Suppressor macrophage (primary cell): Measurements from ENCODE around the gene PDZD11.
"Not testable (repeated sequence)": the region's sequence is repeated elsewhere in the genome, so short reads cannot be mapped to it uniquely, and the experiment has no call there.

Experiments used
- DNase-seq, 4 experiments: peaks; one replicate each; pipeline ENCODE4 v3.0.0-alpha.2; 2020 to 2022
- total RNA-seq, 17 experiments: gene quantifications; one replicate each; lab custom pipeline; 2026; ENCODE audit warnings: mixed read lengths in 6 of 17, inconsistent platforms in 3 of 17; lab: John Stamatoyannopoulos, UW

Gene PDZD11, protein sequence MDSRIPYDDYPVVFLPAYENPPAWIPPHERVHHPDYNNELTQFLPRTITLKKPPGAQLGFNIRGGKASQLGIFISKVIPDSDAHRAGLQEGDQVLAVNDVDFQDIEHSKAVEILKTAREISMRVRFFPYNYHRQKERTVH
- total RNA-seq = 12.8 to 22.8 (median 18.2) reads per million in 17 experiments

DNA sequence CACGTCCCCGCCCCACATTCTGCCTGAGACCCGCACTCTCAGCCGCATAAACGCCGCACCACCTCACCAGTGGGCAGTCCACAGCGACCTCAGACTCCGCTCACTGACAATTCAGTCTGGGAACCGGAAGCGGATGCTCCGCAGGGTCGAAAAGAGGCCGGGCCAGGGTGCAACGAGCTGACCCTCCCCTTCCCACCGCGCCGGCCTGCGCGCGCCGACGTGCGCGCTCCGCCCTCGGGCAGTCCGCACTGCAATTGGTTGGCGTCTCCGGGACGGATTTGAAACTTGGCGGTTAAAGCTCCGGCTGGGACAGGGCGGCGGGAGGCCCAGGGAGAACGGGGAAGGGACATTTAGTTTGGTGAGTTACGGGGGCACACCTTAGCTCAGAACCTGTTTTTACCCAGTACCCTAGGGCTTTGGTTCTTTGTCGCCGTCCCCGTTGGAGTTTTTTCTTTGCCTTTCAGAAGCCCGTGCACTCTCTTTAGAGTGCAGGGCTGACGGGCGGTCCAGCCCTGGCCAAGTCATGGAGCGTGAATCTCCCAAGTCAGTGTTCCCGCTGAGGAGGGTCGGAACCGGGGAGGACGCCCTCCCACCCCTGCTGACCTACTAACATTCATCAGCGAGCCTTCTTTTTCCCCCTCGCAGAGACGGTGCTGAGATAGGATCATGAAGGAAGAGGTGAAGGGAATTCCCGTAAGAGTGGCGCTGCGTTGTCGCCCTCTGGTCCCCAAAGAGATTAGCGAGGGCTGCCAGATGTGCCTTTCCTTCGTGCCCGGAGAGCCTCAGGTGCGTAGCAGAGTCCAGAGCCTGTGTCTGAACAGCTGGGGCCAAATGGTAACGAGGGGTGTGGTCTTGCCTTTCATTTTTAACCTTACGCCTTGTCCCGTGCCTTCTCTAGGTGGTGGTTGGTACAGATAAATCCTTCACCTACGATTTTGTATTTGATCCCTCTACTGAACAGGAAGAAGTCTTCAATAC is at the start of gene PDZD11, which contains the start of gene KIF4A:
Gene PDZD11, minus strand, starts transcription at position 135 of the 978 bp plus-strand sequence. CDS start 586 bp downstream, outside the sequence.
Gene KIF4A, plus strand, starts transcription at position 312 of the 978 bp plus-strand sequence. Its CDS starts 355 bp downstream, at position 667.
- peak; percentile 86 to 93 (median 90) for DNase-seq

DNA sequence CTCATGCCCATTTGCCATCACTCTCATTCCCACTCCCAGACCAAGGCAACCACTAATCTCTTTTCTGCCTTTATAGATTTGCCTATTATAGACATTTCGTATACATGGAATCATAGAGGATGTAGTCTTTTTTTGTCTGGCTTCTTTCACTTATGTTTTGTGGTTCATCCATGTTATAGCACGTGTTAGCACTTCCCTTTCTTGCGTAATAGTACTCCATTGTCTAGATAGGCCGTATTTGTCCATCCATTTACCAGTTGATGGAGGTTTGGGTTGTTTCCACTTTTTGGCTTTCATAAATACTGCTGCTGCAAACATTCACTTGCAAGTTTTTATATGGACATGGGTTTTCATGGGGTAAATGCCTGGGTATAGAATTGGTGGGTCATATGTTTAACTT is 48.6 kb upstream of the PDZD11 start:
- DNase-seq = peak in 3 of 4 experiments; percentile 12 to 65 (median 59)

DNA sequence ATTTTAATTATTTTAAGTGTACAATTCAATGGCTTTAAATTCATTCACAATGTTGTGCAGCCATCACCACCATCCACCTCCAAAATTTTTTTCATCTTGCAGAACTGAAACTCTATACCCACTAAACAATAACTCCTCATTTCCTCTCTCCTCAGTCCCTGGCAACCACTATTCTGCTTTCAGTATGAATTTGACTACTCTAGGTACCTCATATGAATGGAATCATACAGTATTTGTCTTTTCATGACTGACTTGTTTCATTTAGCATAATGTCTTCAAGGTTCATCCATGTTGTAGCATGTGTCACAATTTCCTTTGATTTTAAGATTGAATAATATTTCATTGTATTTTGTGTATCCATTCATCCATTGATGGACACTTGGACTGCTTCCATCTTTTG is 47.0 kb upstream of the PDZD11 start:
- DNase-seq = peak in 1 of 4 experiments; percentile 12

DNA sequence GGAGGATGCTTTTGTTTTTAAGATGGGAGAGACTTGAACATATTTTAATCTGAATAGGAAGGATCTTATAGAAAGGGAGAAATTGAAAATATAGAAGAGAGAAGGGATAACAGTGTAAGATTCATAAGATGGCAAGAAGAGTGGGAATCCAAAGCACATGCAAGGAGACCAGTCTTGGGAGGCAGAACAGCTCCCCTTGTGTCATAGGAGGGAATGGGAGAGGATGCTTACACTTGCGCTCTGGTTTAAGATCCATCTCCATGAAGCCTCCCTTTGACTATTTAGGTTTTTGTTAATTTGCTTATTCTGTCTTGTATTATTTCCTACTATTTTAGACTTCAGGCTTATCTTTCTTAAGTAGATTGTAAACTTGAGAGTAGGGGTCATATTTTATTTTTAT is 42.9 kb upstream of the PDZD11 start:
- DNase-seq = no peak

DNA sequence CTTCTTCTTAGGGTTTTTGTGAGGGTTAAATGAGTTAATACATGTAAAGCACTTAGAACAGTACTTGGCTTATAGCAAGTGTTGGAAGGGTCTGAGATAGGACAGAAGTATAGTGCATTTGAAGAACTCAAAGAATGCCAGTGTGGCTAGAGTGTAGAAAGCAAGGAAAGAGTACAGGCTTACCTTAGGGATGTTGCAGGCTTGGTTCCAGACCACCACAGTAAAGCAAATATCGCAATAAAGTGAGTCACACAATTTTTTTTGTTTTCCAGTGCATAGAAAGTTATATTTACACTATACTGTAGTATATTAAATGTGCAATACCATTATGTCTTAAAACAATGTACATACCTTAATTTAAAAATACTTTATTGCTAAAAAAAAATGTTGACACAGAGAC is 41.4 kb upstream of the PDZD11 start:
- no peak for DNase-seq

DNA sequence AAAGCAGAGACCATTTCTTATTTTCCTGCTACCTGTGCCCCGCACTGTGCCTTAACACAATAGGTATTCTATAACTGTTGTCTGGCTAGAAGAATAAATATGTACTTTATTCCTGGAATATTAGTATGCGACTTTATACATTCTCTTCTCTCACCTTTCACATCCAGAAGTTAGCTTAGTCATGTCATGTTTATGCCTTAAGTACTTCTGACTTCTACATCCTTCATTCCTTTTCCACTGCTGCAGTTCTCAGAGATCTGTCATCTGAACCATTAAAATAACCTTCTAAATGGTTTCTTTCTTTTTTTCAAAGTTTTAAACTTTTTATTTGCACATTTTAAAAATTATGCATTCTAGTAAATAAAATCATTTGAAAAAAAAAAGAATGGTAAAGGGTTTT is 34.6 kb upstream of the PDZD11 start:
- DNase-seq = no peak

DNA sequence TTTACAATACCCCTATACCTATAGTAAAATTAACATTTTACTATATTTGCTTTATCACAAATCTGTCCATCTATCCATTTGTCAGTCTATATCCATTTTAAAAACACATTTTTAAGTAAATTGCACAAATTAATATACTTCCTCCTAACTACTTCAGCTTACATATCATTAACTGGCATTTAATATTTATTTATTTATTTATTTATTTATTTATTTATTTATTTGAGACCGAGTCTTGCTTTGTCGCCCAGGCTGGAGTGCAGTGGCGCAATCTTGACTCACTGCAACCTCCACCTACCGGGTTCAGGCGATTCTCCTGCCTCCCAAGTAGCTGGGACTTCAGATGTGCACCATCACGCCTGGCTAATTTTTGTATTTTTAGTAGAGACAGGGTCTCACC is 33.9 kb upstream of the PDZD11 start:
- not testable (repeated sequence) for DNase-seq

DNA sequence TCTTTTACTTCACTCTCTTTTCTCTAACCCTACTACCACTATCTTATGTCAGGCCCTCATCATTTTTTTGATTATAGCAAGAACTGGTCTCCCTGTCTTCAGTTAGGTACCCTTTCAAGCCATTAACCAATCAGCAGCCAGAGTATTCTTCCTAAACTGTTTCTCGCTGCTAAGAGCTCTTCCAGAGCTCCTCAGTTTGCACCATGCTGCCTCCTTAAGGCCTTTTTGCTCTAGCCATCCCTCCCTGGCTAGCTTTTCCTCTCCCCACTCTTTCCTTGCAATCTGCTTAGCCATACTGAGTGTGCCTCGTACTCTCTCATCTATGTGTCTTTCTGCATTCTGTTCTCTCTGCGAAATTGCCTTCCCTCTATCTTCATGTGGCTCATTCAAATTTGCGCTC is 33.1 kb upstream of the PDZD11 start:
- DNase-seq = no peak

DNA sequence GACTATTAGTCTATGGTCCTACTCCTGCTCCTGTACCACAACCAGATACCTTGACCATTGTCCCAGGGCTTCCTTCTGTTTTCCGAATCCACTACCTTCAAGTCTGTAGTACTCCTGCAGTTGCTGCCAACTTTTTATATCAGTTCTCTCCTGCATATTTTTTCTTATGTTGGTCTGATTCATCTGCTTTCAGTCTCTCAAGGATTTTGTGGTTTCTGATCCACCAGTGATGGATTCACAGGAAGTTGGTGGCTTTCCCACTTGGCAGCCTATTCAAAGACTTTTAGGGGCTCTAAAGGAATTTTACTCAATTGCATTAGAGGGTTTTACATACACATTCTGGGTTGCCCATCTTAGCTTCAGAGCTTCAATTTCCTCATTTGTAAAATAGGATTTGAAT is 23.8 kb upstream of the PDZD11 start:
- DNase-seq = no peak

DNA sequence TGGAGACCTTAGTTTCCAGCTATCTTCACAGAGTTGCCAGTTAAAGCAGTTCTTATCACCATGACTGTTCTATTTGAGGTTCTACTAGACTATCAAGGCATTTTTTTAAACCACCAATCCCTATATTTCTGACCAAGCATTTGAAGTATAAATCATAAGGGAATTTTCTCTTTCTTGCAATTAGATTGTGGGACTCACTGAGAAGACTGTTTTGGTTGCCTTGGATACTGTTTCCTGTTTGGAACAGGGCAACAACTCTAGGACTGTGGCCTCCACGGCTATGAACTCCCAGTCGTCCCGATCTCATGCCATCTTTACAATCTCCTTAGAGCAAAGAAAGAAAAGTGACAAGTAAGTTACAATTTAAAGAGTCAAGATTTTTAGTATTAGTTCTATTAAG is 12.0 kb upstream of the PDZD11 start:
- DNase-seq = no peak

DNA sequence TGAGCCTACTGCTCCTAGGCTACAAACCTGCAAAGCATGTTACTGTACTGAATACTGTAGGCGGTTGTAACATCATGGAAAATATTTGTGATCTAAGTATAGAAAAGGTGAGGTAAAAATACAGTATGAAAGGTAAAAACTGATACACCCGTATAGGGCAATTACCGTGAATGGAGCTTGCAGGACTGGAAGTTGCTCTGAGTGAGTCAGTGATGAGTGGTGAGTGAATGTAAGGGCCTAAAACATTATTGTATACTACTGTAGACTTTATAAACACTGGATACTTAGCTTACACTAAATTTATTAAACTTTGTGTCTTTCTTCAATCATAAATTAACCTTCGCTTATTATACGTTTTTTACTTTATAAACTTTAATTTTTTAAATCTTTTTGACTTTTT is 3.9 kb upstream of the PDZD11 start:
- DNase-seq = no peak

DNA sequence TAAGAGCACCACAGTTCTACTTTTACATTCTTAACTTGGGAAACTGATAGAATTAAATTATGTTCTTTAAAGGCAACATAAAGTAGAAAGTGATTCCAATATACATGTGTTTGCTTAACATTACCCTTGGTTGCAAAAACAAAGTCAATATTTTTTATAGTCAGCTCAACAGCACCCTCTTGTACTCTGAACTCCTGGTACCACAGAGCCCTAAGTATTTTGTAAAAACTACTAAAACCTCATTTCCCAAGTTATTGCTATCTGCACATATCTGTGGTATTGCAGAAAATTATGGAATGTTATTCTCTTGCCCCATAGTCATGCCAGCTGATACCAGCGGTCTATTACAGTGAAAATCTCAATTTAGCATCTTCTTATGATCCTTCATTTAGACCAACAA is 3.1 kb upstream of the PDZD11 start:
- no peak for DNase-seq

DNA sequence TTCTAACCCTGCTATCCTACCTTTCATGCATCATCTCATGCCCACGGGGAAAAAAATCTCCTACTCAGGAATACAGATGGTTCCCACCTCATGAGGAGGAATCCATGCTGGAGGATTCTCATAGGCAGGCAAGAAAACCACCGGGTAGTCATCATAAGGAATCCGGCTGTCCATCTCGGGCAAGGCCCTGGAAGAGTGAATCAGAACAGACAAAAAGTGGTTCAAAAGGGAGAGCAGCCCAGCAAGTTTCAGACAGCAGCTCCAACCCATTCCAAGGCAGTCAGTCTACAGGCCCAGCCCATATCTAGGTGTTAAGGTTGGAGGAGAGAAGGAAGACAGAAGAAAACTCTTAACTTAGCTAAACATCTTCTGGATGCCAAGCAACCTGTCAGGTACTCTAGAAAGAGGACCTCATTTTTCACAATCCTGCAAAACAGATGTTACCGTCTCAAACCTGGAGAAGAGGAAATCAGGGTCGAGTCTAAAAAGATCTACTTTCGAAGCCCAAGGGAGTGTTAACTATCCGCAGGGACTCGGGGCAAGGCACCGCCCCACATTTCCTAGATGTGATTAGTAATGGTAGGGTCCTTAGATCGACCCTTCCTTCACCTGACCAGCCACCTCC is 447 bp downstream of the PDZD11 start:
- no peak for DNase-seq

DNA sequence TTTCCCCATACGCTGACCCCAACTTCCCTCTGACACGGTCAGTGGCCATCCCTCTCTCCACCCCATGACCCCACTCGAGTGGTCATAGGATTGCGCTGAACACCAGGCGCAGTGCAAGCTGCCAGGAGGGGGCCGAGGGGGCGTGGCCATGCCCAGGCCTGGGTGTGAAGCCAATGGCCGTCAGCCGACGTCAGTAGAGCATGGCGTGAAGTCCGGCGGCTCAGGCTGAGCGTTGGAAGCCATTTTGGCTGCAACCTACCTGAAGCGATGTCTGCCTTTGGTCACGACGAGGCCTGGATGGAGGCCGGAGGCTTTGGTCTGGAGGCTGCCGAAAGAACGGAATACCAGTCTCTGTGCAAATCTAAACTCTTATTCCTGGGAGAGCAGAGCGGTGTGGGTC is 7.8 kb downstream of the PDZD11 start, which contains the start of gene RAB41:
Gene RAB41, plus strand, starts transcription at position 222 of the 400 bp plus-strand sequence. Its CDS starts 46 bp downstream, at position 268.
- DNase-seq = no peak

DNA sequence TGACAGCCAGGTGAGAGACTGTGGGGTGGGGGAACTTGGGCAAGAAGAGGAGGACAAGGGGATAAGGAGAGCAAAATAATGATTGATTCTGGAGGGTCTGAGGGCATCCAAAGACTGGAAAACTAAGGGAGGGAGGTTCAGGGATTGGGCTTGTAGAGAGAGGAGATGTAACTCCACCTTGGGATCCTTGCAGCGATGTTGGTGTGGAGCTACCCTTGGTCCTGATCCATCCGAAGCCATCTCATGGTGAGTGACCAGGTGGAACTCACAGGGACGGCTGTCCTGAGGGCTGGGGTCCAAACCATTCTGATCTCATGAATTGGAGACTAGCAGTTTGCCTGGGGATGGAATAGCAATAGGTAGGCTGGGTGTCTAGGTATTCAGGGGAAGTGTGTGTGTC is 9.2 kb downstream of the PDZD11 start:
- DNase-seq = no peak

DNA sequence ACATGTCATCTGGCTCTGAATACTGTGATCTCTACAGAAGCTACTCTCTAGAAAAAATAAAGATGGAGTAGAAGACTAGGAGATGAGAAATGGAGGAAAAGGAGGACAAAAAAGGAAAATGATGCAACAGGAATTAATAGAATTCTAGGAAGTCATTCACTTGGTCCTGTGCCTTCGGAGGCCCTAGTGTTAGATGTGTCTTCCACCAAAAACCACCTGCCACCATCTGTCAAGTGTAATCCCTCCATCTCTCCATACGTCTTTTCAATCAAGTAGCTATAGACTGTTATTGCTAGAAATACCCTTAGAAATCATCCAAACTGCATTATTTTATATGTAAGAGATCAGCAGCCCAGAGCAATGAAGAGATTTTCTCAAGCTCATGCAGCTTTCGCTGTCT is 10.6 kb downstream of the PDZD11 start:
- no peak for DNase-seq

DNA sequence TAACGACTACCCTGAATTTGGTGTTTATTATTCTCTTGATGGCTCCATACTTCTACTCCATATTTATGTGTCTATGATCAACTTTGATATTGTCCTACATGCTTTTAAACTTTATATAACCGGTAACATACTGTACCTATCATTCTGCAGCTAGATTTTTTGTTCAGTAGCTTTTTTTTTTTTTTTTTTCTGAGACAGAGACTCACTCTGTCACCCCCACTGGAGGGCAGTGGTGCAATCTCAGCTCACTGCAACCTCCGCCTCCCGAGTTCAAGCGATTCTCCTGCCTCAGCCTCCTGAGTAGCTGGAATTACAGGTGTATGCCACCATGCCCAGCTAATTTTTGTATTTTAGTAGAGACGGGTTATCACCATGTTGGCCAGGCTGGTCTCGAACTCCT is 15.7 kb downstream of the PDZD11 start:
- not testable (repeated sequence) for DNase-seq

DNA sequence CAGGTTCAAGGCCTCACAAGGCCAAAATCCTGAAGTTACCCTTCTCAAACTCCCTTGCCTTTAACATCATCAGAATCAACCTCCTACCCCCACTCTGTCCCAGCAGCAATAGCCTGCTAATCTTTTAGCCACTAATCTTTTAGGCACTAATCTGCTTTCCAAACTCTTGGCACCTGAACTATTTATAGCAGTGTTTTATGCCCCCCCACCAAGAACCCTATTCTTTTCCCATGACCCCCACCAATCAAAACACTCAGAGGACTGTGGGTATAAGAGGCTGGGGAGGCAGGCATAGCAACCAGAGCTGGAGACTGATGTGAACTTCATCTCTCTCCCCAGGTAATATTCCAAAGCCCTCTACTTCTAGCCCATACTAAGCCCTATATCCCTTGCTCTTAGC is 21.7 kb downstream of the PDZD11 start, which contains the start of gene ARR3:
Gene ARR3, plus strand, starts transcription at position 301 of the 400 bp plus-strand sequence. CDS start 1,052 bp downstream, outside the sequence.
- DNase-seq = no peak

DNA sequence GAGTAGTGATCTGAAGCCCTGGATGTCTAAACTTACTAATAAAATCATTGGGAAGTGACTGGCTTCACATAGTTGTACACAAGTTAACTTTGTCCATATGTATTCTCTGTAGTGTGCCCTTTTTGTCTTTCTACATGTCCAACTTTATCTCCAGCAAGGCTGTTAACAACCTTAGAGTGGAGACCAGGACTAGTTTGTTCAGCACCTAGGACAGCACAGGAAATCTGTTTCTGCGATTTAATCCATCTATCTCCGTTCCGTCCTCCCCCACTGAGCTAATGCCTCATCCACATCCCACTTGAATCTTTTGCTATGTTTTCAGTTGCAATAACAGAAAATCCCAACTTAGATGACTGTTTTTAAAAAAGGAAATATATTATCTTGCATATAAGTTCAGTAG is 24.9 kb downstream of the PDZD11 start:
- no peak for DNase-seq

DNA sequence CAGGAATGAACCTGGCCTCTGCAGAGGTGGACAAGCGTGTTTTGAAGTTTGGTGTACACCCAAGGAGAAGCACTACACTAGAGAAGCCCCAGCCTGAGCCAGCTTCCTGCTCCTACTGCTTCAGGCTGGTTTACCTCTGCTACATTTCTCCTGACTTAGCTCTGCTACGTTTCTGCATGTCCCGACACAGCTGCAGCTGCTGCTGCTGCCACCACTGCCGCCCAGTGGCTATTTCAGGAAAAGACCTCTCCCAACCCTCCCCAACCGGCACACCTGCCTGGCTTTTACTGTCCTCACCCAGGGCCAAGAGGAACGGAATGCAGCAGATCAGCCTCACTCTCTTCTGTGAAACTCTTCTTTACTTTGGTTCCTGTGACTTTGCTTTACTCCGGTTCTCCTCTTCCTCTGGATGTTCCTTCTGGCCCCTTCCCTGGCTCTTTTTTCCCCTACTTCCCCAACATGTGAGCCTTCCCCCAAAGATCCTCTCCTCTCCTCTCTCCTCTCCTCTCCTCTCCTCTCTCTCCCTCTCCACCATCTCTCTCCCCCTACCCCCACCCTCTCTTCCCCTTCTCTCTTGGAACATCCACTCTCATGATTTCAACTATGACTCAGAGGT is 26.7 kb downstream of the PDZD11 start:
- peak in 2 of 4 experiments; percentile 13 to 24 for DNase-seq

DNA sequence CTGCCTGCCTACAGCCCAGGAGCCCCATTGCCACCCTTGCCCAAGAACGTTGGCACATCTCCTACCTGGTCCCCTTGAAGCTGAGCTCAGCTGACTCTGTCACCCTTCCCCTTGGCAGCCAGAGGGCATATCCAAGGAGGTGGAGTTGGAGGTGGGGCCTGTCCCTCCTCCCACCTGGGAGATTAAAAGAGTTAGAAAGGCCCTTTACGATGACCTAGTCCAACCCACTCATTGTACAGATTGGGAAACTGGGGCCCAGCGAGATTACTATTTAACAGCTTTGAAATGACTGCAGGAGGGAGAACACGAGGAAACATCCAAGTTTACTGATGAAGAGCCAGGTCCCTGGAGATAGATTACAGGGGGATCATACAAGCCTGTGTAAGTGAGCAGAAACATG is 29.6 kb downstream of the PDZD11 start, which contains the start of gene P2RY4:
Gene P2RY4, minus strand, starts transcription at position 101 of the 400 bp plus-strand sequence. CDS start 580 bp downstream, outside the sequence.
- DNase-seq = no peak
